BJ (cell line): ENCODE measurements around the gene FLT1. TPM values are rescaled to one million over a fixed set of nuclear protein-coding genes. Genes with fewer than 3 reads are reported as not detected.

Experiments used
- CTCF ChIA-PET: fragments of 350-600 bp; formaldehyde crosslinking; extraction: SDS; loops from one replicate; lab custom pipeline; 2021; ENCODE audit warnings: antibody characterized with exemption, inconsistent platforms; lab: Yijun Ruan, JAX
- POLR2A ChIA-PET: fragments of 300-600 bp; sonication (Branson Sonifier 250); formaldehyde crosslinking; extraction: SDS; loops from one replicate; lab custom pipeline; 2021; ENCODE audit warnings: antibody characterized with exemption; lab: Charles Lee
- DNase-seq: peaks from one replicate; pipeline ENCODE4 v3.0.0-alpha.2; 2011; ENCODE audit warnings: low read depth
- H3K27me3 ChIP-seq: 2 replicates; pipeline ENCODE4 v1.6.0; 2011; ENCODE audit warnings: low read length; ENCODE audit not compliant: control insufficient read depth, insufficient read depth
- H3K36me3 ChIP-seq: 2 replicates; pipeline ENCODE4 v1.5.1; 2011; ENCODE audit warnings: low read length; ENCODE audit not compliant: control insufficient read depth, insufficient read depth
- H3K4me3 ChIP-seq: 2 replicates; pipeline ENCODE4 v1.5.1; 2011; ENCODE audit warnings: low read depth, mild to moderate bottlenecking, control low read depth, low read length
- CTCF ChIP-seq: IDR thresholded peaks from 2 replicates; pipeline ENCODE4 v1.5.1; 2011; ENCODE audit warnings: low read depth, mild to moderate bottlenecking, control low read depth, inconsistent platforms, low read length, moderate library complexity; ENCODE audit not compliant: insufficient read depth
- polyA plus RNA-seq: library from polyadenylated mRNA; depleted of rRNA; stranded (reverse); fragments of >200 nt; gene quantifications from 2 replicates; pipeline ENCODE4 v1.2.3, GENCODE V29; 2011

The FLT1 gene
- polyA plus RNA-seq, 1 experiment: 37.8 TPM

- no peak for DNase-seq
- no peak overlapping the region for H3K4me3 ChIP-seq
- no peak for TF ChIP-seq CTCF
- POLR2A ChIA-PET: interaction anchor here (0.6 kb wide), 1 partner anchor 219 kb away, joined by 3 read pairs; no protein-coding TSS in a partner anchor
- no peaks in the 10 kb centered on the region for H3K27me3 ChIP-seq
- CTCF ChIA-PET: interaction anchor here (1.4 kb wide), 1 partner anchor 10 kb away, joined by 4 read pairs; no protein-coding TSS in a partner anchor
- H3K36me3 ChIP-seq: peaks cover 8% of the 10 kb centered on the region
Observed at GRCh38 chr13:28429685-28430290, 65.1 kb downstream of the FLT1 start.

DNA sequence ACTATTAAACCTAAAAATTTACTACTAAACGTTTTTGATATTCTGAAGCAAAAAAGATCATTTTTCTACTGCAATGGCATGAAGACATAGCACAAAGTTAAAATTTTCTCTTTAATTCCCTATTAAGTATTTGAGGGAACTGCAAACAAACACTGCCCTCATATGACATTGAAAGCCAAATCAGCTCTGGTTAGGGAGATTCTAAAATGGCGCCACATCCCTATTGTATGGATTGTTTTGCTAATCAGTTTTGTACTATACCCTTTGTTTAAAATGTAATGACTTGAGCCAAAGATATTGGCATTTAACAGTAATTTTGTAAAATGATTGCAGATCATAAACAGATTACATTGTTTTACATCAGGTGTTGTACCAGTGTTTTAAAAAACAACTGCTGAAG is 65.8 kb downstream of the FLT1 start:
- ChIA-PET CTCF (interaction anchor here (1.4 kb wide), 1 partner anchor 10 kb away, joined by 4 read pairs; no protein-coding TSS in a partner anchor), POLR2A (interaction anchor here (0.5 kb wide), 1 partner anchor 150 kb away, joined by 6 read pairs; no protein-coding TSS in a partner anchor)
- Histone ChIP-seq H3K36me3 (peaks cover 8% of the 10 kb centered on the region), H3K4me3 (no peak overlapping the region), H3K27me3 (no peaks in the 10 kb centered on the region)
- TF ChIP-seq CTCF: no peak
- DNase-seq: no peak

- no peak for DNase-seq
- no peak overlapping the region for H3K4me3 ChIP-seq
- peaks cover 9% of the 10 kb centered on the region for H3K36me3 ChIP-seq
- TF ChIP-seq CTCF: no peak
- ChIA-PET CTCF (interaction anchor here (1.5 to 1.7 kb wide), 2 partner anchors 10 to 12 kb away, joined by 3 to 4 read pairs; no protein-coding TSS in a partner anchor), POLR2A (no interaction called here)
- H3K27me3 ChIP-seq: no peaks in the 10 kb centered on the region
Observed at GRCh38 chr13:28426381-28426780, 68.5 kb downstream of the FLT1 start.

DNA sequence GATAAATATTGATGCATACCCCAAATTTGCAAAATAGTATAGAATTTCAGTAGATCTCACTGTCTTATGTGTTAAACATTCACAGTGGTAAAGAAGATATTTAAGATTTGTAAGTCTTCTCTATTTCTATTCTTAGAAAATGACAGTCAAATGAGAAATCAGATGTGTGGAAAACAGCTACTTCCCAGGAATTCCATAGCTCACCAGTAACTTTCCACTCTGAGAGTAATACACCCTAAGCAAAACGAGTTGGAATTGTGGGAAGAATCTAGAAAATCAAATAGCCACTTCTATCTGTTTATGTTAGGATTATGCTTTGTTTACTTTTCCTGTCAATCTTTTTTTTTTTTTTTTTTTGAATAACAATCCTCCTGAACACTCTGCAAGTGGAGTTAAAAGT is 69.1 kb downstream of the FLT1 start:
- POLR2A ChIA-PET: interaction anchor here (0.7 kb wide), 1 partner anchor 185 kb away, joined by 11 read pairs; no protein-coding TSS in a partner anchor
- Histone ChIP-seq H3K36me3 (peaks cover 8% of the 10 kb centered on the region), H3K4me3 (no peak overlapping the region), H3K27me3 (no peaks in the 10 kb centered on the region)
- TF ChIP-seq CTCF: no peak
- DNase-seq: no peak
- CTCF ChIA-PET: interaction anchor here (1.5 to 1.7 kb wide), 2 partner anchors 10 to 12 kb away, joined by 3 to 4 read pairs; no protein-coding TSS in a partner anchor

DNA sequence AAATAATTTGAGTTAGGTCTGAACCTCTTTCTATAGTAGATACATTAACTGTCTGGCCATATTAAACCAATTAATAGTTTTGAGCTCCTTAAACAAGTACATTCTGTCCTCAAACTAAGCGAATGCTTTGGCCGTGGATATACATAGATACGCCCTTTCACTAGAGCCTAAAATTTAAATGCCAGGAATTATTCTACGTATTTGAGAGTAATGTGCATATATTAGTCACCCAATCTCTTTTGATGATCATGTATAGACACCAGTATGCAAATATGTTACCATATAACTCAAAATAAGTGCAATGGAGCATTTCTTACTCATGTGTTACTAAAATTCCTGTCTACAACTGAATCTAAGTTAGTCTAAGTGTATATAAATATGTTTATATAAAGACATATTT is 70.4 kb downstream of the FLT1 start:
- POLR2A ChIA-PET: interaction anchor here (0.6 kb wide), 1 partner anchor 67 kb away, joined by 27 read pairs; no protein-coding TSS in a partner anchor
- CTCF ChIA-PET: no interaction called here

More for the DNA sequence above, 70.4 kb downstream of the FLT1 start:
- Histone ChIP-seq H3K4me3 (no peak overlapping the region), H3K27me3 (no peaks in the 10 kb centered on the region), H3K36me3 (peaks cover 8% of the 10 kb centered on the region)
- TF ChIP-seq CTCF: no peak
- DNase-seq: no peak
